ENCODE data around the gene PIAS4. TPM values are rescaled to one million over a fixed set of nuclear protein-coding genes. Genes with fewer than 3 reads are reported as not detected.

PIAS4 gene
- total RNA-seq, 1 experiment from 2014 or later = 45.7 TPM

GRCh38 chr19:4087787-4088679, 80.5 kb downstream of the PIAS4 start:
- intact Hi-C loops (cut with micrococcal nuclease; ENCODE audit: unreplicated experiment) = no loop called here
- no TSS peak for BruUV-seq (replicated peaks)
- Mint-ChIP-seq H3K27ac (ENCODE audit: unreplicated experiment) (no peak overlapping the region), H3K27me3 (ENCODE audit: insufficient read depth, unreplicated experiment) (no peaks in the 10 kb centered on the region), H3K4me1 (ENCODE audit: low read depth, unreplicated experiment) (no peaks in the 10 kb centered on the region), H3K9me3 (ENCODE audit: unreplicated experiment) (no peaks in the 10 kb centered on the region), H3K36me3 (ENCODE audit: insufficient read depth, unreplicated experiment) (peaks cover 57% of the 10 kb centered on the region), H3K4me3 (ENCODE audit: unreplicated experiment) (no peak overlapping the region)
- no peak overlapping the region for H3K4me3 ChIP-seq (ENCODE audit: low read depth, low read length)
- no peaks in the 10 kb centered on the region for H3K27me3 ChIP-seq (replicated peaks; ENCODE audit: control insufficient read depth, insufficient read depth, low read length)
- peaks cover 19% of the 10 kb centered on the region for H3K4me1 ChIP-seq
- no peak for TF ChIP-seq CTCF (IDR thresholded peaks at IDR 0.05; ENCODE audit: insufficient read depth in 1 of 2, low read depth in 1 of 2, low read length in 1 of 2, severe bottlenecking in 1 of 2, unreplicated experiment in 1 of 2)
- DNase-seq = no peak
- no peaks in the 10 kb centered on the region for H3K36me3 ChIP-seq (ENCODE audit: control insufficient read depth, insufficient read depth, low read length)
- no peaks in the 10 kb centered on the region for H3K9me3 ChIP-seq
- CTCF ChIA-PET = interaction anchor here (0.6 kb wide), 1 partner anchor 1170 kb away, joined by 3 read pairs; no protein-coding TSS in a partner anchor
- POLR2A ChIA-PET = no interaction called here

DNA sequence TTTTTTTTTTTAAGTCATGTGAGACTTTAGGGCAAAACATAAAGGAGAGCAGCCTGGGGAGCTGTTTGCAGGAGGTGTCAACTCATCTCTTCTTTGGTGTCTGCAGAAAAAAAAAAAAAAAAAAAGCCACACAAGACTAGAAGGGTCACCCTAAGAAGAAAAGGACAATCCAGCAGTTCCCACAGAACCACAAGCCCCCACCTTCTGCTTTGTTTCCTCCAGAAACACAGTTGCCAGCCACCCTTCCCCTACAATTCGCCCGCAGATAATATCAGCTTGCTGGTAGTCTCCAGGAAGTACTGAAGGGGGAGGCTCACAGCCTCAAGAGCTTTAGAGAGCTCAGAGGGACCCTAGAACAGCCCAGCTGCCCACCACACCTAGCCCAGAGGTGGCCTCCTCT, 81.4 kb downstream of the PIAS4 start:
- Mint-ChIP-seq H3K4me3 (ENCODE audit: unreplicated experiment) (no peak overlapping the region), H3K27ac (ENCODE audit: unreplicated experiment) (no peak overlapping the region), H3K27me3 (ENCODE audit: insufficient read depth, unreplicated experiment) (no peaks in the 10 kb centered on the region), H3K9me3 (ENCODE audit: unreplicated experiment) (no peaks in the 10 kb centered on the region), H3K4me1 (ENCODE audit: low read depth, unreplicated experiment) (no peaks in the 10 kb centered on the region), H3K36me3 (ENCODE audit: insufficient read depth, unreplicated experiment) (peaks cover 60% of the 10 kb centered on the region)
- Histone ChIP-seq H3K36me3 (ENCODE audit: control insufficient read depth, insufficient read depth, low read length) (no peaks in the 10 kb centered on the region), H3K27me3 (replicated peaks; ENCODE audit: control insufficient read depth, insufficient read depth, low read length) (no peaks in the 10 kb centered on the region), H3K4me1 (peaks cover 14% of the 10 kb centered on the region), H3K9me3 (no peaks in the 10 kb centered on the region), H3K4me3 (ENCODE audit: low read depth, low read length) (no peak overlapping the region)
- intact Hi-C loops (cut with micrococcal nuclease; ENCODE audit: unreplicated experiment) = no loop called here
- TF ChIP-seq CTCF (IDR thresholded peaks at IDR 0.05; ENCODE audit: insufficient read depth in 1 of 2, low read depth in 1 of 2, low read length in 1 of 2, severe bottlenecking in 1 of 2, unreplicated experiment in 1 of 2) = no peak
- BruUV-seq (replicated peaks) = no TSS peak
- DNase-seq = no peak
- POLR2A ChIA-PET = no interaction called here
- CTCF ChIA-PET = interaction anchor here (0.6 kb wide), 1 partner anchor 1171 kb away, joined by 3 read pairs; no protein-coding TSS in a partner anchor

Small RNA genes within 50 kb of the gene (microRNA-seq; reads per million reads assigned to microRNA genes)
- gene MIR637 = not detected

Other genes starting within 250 kb of the PIAS4 start
- gene APBA3, start 246.0 kb upstream of the PIAS4 start, total RNA-seq (2022) = 22.1 and 23.5 TPM in 2 replicates
- gene MRPL54, start 245.1 kb upstream of the PIAS4 start, total RNA-seq (2022) = 46.4 and 54.5 TPM in 2 replicates
- gene RAX2, start 235.5 kb upstream of the PIAS4 start, total RNA-seq (2022) = not detected in 2 replicates
- 0.29 and 0.72 TPM in 2 replicates for gene MATK, start 221.4 kb upstream of the PIAS4 start, total RNA-seq (2022)
- not detected in 2 replicates for gene ZFR2, start 138.7 kb upstream of the PIAS4 start, total RNA-seq (2022)
- not detected in 2 replicates for gene ATCAY, start 127.1 kb upstream of the PIAS4 start, total RNA-seq (2022)
- gene NMRK2, start 74.7 kb upstream of the PIAS4 start, total RNA-seq (2022) = not detected in 2 replicates
- gene DAPK3, start 36.6 kb upstream of the PIAS4 start, total RNA-seq (2022) = 58.6 and 66.4 TPM in 2 replicates
- 2,154 and 2,157 TPM in 2 replicates for gene EEF2, start 22.3 kb upstream of the PIAS4 start, total RNA-seq (2022)
- gene ZBTB7A, start 59.2 kb downstream of the PIAS4 start, total RNA-seq (2022) = 11.9 and 14.7 TPM in 2 replicates
- gene MAP2K2, start 116.4 kb downstream of the PIAS4 start, total RNA-seq (2022) = 149 and 163 TPM in 2 replicates
- gene CREB3L3, start 145.9 kb downstream of the PIAS4 start, total RNA-seq (2022) = 1.1 and 2.3 TPM in 2 replicates
- 18.2 and 20.1 TPM in 2 replicates for gene SIRT6, start 174.8 kb downstream of the PIAS4 start, total RNA-seq (2022)
- 0.16 and 0.39 TPM in 2 replicates for gene ANKRD24, start 175.0 kb downstream of the PIAS4 start, total RNA-seq (2022)
- 0.68 and 0.81 TPM in 2 replicates for gene EBI3, start 221.8 kb downstream of the PIAS4 start, total RNA-seq (2022)
- gene YJU2, start 239.3 kb downstream of the PIAS4 start, total RNA-seq (2022) = 19.5 TPM in 2 replicates

Data from Caco-2 (cell line).